GM23338 (cell line): ENCODE data around the gene RNF114. TPM values are rescaled to one million over a fixed set of nuclear protein-coding genes. Genes with fewer than 3 reads are reported as not detected.

Experiments
- ATAC-seq: fragments of 200-7000 bp; cut with Tn5 transposase; 3 replicates; pipeline ENCODE4 v1.9.1; 2020
- DNase-seq: peaks from one replicate; pipeline ENCODE4 v3.0.0-alpha.2; 2015; ENCODE audit warnings: low spot score
- H2AFZ ChIP-seq: fragments of 200-600 bp; sonication (generic); 2 replicates; pipeline ENCODE4 v1.8.0; 2016; ENCODE audit warnings: antibody characterized with exemption, mild to moderate bottlenecking, moderate library complexity
- H3F3A ChIP-seq: fragments of 200-600 bp; sonication (generic); replicated peaks from 2 replicates; pipeline ENCODE4 v1.8.0; 2017; ENCODE audit warnings: antibody characterized with exemption, mixed run types, low read depth
- H3K27ac ChIP-seq: fragments of 200-600 bp; sonication (generic); 2 replicates; pipeline ENCODE4 v1.6.1; 2016; ENCODE audit warnings: low read depth
- H3K27me3 ChIP-seq: fragments of 200-600 bp; sonication (generic); 2 replicates; pipeline ENCODE4 v1.8.0; 2016; ENCODE audit warnings: mild to moderate bottlenecking, mixed run types, moderate library complexity; ENCODE audit not compliant: insufficient read depth
- H3K36me3 ChIP-seq: fragments of 200-600 bp; sonication (generic); 2 replicates; pipeline ENCODE4 v1.8.0; 2016; ENCODE audit warnings: mild to moderate bottlenecking; ENCODE audit not compliant: insufficient read depth
- H3K4me1 ChIP-seq: fragments of 200-600 bp; sonication (generic); 2 replicates; pipeline ENCODE4 v1.8.0; 2016; ENCODE audit warnings: mild to moderate bottlenecking, moderate library complexity; ENCODE audit not compliant: insufficient read depth
- H3K4me2 ChIP-seq: fragments of 200-600 bp; sonication (generic); 2 replicates; pipeline ENCODE4 v1.7.1; 2017; ENCODE audit warnings: mixed run types
- H3K4me3 ChIP-seq: fragments of 200-600 bp; sonication (generic); 2 replicates; pipeline ENCODE4 v1.6.1; 2016; ENCODE audit warnings: mixed run types
- H3K79me2 ChIP-seq: fragments of 200-600 bp; sonication (generic); replicated peaks from 2 replicates; pipeline ENCODE4 v1.8.0; 2017; ENCODE audit warnings: mild to moderate bottlenecking; ENCODE audit not compliant: insufficient read depth
- H3K9me2 ChIP-seq: fragments of 200-600 bp; sonication (generic); 2 replicates; pipeline ENCODE4 v1.8.0; 2017; ENCODE audit not compliant: insufficient read depth
- H4K20me1 ChIP-seq: fragments of 200-600 bp; sonication (generic); replicated peaks from 2 replicates; pipeline ENCODE4 v1.8.0; 2017; ENCODE audit warnings: mild to moderate bottlenecking; ENCODE audit not compliant: insufficient read depth
- H3K27ac Mint-ChIP-seq: 2 replicates; pipeline ENCODE4 v1.8.0; 2020; ENCODE audit warnings: inconsistent platforms, mild to moderate bottlenecking, moderate library complexity, mixed read lengths
- H3K27me3 Mint-ChIP-seq: 3 replicates; pipeline ENCODE4 v1.8.0; 2022; ENCODE audit warnings: low read depth, mild to moderate bottlenecking, moderate library complexity, mixed read lengths, inconsistent platforms; ENCODE audit not compliant: insufficient read depth, poor library complexity
- H3K36me3 Mint-ChIP-seq: 3 replicates; pipeline ENCODE4 v1.8.0; 2021; ENCODE audit warnings: low read depth, mild to moderate bottlenecking, inconsistent platforms, moderate library complexity, mixed read lengths
- H3K4me1 Mint-ChIP-seq: 3 replicates; pipeline ENCODE4 v1.8.0; 2020; ENCODE audit warnings: mild to moderate bottlenecking, inconsistent platforms, mixed read lengths
- H3K4me3 Mint-ChIP-seq: 3 replicates; pipeline ENCODE4 v1.8.0; 2021; ENCODE audit warnings: moderate library complexity, mild to moderate bottlenecking, inconsistent platforms, mixed read lengths
- H3K9me3 Mint-ChIP-seq: 3 replicates; pipeline ENCODE4 v1.8.0; 2020; ENCODE audit warnings: moderate library complexity, mild to moderate bottlenecking, inconsistent platforms, mixed read lengths
- CREB1 ChIP-seq: fragments of 250-450 bp; sonication (Bioruptor Pico); IDR thresholded peaks from 2 replicates; pipeline ENCODE4 v1.5.0; 2020; ENCODE audit warnings: low read depth, mild to moderate bottlenecking, moderate library complexity
- ETS1 ChIP-seq: IDR thresholded peaks from 2 replicates; pipeline ENCODE4 v1.6.1; 2016; ENCODE audit warnings: antibody characterized with exemption
- EZH2 ChIP-seq: fragments of 200-600 bp; sonication (generic); IDR thresholded peaks from one replicate; pipeline ENCODE4 v1.8.0; 2017; ENCODE audit warnings: antibody characterized with exemption, mild to moderate bottlenecking, low read depth; ENCODE audit not compliant: unreplicated experiment
- EZH2phosphoT487 ChIP-seq: fragments of 200-600 bp; sonication (generic); IDR thresholded peaks from one replicate; pipeline ENCODE4 v1.8.1; 2018; ENCODE audit warnings: antibody characterized with exemption; ENCODE audit not compliant: unreplicated experiment
- JUNB ChIP-seq: IDR thresholded peaks from one replicate; pipeline ENCODE4 v1.6.1; 2016; ENCODE audit warnings: antibody characterized with exemption; ENCODE audit not compliant: unreplicated experiment
- NANOG ChIP-seq: IDR thresholded peaks from 2 replicates; pipeline ENCODE4 v1.6.1; 2016; ENCODE audit warnings: antibody characterized with exemption, borderline replicate concordance
- POLR2AphosphoS5 ChIP-seq: IDR thresholded peaks from 2 replicates; pipeline ENCODE4 v1.6.1; 2016; ENCODE audit warnings: antibody characterized with exemption, low read depth
- REST ChIP-seq: IDR thresholded peaks from one replicate; pipeline ENCODE4 v1.6.1; 2018; ENCODE audit warnings: antibody characterized with exemption; ENCODE audit not compliant: unreplicated experiment
- STAT1 ChIP-seq: IDR thresholded peaks from one replicate; pipeline ENCODE4 v1.6.1; 2016; ENCODE audit warnings: antibody characterized with exemption; ENCODE audit not compliant: unreplicated experiment
- ZNF114 ChIP-seq: fragments of 250-450 bp; sonication (Bioruptor Pico); IDR thresholded peaks from 2 replicates; pipeline ENCODE4 v1.5.0; 2020; ENCODE audit warnings: mild to moderate bottlenecking, moderate library complexity
- ZNF331 ChIP-seq: fragments of 250-450 bp; sonication (Bioruptor Pico); IDR thresholded peaks from 2 replicates; pipeline ENCODE4 v1.5.0; 2020; ENCODE audit warnings: low read depth, mild to moderate bottlenecking, moderate library complexity
- ZNF462 ChIP-seq: fragments of 250-450 bp; sonication (Bioruptor Pico); IDR thresholded peaks from 2 replicates; pipeline ENCODE4 v1.5.0; 2020; ENCODE audit warnings: mild to moderate bottlenecking, moderate library complexity
- polyA plus RNA-seq: library from polyadenylated mRNA; unstranded; fragments of >200 nt; fragmentation: Nextera tagmentation; extraction: Ambion mirVana; gene quantifications from 2 replicates; pipeline ENCODE4 v1.2.1, GENCODE V29; 2016
- total RNA-seq: library from RNA; depleted of rRNA; stranded (reverse); fragments of >200 nt; shearing (Covaris generic); gene quantifications from 2 replicates; pipeline ENCODE4 v1.2.3, GENCODE V29; 2014
- TF ChIP-seq, protein P1 (sequence below), 2 experiments: fragments of 200-600 bp in 1 of 2; sonication (generic) in 1 of 2; conservative IDR thresholded peaks; 2 replicates each; pipeline versions ENCODE4 v1.5.1 to v1.6.1; 2016 to 2017; ENCODE audit warnings: antibody characterized with exemption in 2 of 2, low read depth in 2 of 2, mild to moderate bottlenecking in 2 of 2, moderate library complexity in 1 of 2

Gene RNF114
- total and polyA plus RNA-seq, 2 experiments from 2014 or later = 155 to 279 TPM

DNA sequence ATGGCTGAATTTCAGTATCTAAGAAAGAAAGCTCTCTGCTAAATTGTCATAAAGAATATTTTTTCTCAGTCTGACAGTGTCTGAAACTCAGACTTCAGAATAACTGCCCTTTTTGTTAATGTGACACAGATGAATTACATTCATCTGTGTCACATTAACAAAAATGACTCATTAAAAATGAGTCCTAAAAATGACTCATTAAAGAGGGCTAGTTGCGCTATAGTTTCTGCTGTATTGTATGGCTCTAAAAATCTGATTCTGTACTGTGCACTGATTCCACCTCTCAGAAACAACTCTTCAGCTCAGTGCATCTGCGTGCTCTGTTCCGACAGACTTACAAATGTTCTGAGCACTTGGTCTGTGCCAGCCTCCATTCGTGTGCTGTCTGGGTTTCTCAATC, 15.0 kb downstream of the RNF114 start:
- Histone ChIP-seq H3K36me3 (peaks cover 38% of the 10 kb centered on the region), H3K4me2 (no peak overlapping the region), H3K27me3 (no peaks in the 10 kb centered on the region), H3K4me3 (no peak overlapping the region), H3F3A (0 out of 2 replicates have a peak, but pooled peaks cover 3% of the 10 kb centered on the region), H3K4me1 (no peaks in the 10 kb centered on the region), H2AFZ (no peak overlapping the region), H4K20me1 (peaks cover 8% of the 10 kb centered on the region), H3K9me2 (no peaks in the 10 kb centered on the region), H3K27ac (no peak overlapping the region), H3K79me2 (peaks cover 7% of the 10 kb centered on the region; the same call in 1 of the 2 replicates)
- TF ChIP-seq JUNB = no peak
- TF ChIP-seq STAT1 = no peak
- no peak for TF ChIP-seq CREB1
- TF ChIP-seq ZNF331 (CRISPR knock-in tag) = no peak
- TF ChIP-seq, protein P1, sequence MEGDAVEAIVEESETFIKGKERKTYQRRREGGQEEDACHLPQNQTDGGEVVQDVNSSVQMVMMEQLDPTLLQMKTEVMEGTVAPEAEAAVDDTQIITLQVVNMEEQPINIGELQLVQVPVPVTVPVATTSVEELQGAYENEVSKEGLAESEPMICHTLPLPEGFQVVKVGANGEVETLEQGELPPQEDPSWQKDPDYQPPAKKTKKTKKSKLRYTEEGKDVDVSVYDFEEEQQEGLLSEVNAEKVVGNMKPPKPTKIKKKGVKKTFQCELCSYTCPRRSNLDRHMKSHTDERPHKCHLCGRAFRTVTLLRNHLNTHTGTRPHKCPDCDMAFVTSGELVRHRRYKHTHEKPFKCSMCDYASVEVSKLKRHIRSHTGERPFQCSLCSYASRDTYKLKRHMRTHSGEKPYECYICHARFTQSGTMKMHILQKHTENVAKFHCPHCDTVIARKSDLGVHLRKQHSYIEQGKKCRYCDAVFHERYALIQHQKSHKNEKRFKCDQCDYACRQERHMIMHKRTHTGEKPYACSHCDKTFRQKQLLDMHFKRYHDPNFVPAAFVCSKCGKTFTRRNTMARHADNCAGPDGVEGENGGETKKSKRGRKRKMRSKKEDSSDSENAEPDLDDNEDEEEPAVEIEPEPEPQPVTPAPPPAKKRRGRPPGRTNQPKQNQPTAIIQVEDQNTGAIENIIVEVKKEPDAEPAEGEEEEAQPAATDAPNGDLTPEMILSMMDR (conservative IDR thresholded peaks at IDR 0.05; ENCODE audit: low read depth in 2 of 2) = no peak
- TF ChIP-seq ZNF114 (CRISPR knock-in tag) = no peak
- TF ChIP-seq POLR2AphosphoS5 = no peak
- no peak for TF ChIP-seq EZH2phosphoT487
- TF ChIP-seq EZH2 = no peak
- no peak for TF ChIP-seq REST
- TF ChIP-seq NANOG = no peak
- TF ChIP-seq ETS1 = no peak
- no peak for TF ChIP-seq ZNF462
- DNase-seq (no peak), ATAC-seq (no peak)
- Mint-ChIP-seq H3K4me1 (no peaks in the 10 kb centered on the region), H3K27me3 (peaks cover 6% of the 10 kb centered on the region), H3K9me3 (no peaks in the 10 kb centered on the region; the same call in 2 of the 3 replicates), H3K27ac (no peak overlapping the region), H3K36me3 (peaks cover 81% of the 10 kb centered on the region), H3K4me3 (no peak overlapping the region)
